Common myeloid progenitor, CD34-positive (primary cell): ENCODE measurements around the gene SNX24.

ENCODE experiments used
- CTCF ChIA-PET: fragments of 350-600 bp; sonication (Branson Sonifier 250); formaldehyde crosslinking; loops from one replicate; lab custom pipeline; 2021; ENCODE audit warnings: antibody characterized with exemption; lab: Charles Lee
- POLR2A ChIA-PET: fragments of 350-600 bp; sonication (Branson Sonifier 250); formaldehyde crosslinking; loops from one replicate; lab custom pipeline; 2021; ENCODE audit warnings: antibody characterized with exemption; lab: Charles Lee
- DNase-seq, 3 donors: peaks; one replicate each; pipeline versions ENCODE4 v3.0.0 to v3.0.0-alpha.2; 2013
- H3K27ac ChIP-seq, 2 experiments: 1 replicate in 1 of 2; 2 replicates in 1 of 2; pipeline ENCODE4 v1.7.0; 2013; ENCODE audit warnings: inconsistent platforms in 2 of 2, low read length in 2 of 2, mild to moderate bottlenecking in 2 of 2, low read depth in 1 of 2, moderate library complexity in 1 of 2; ENCODE audit not compliant: severe bottlenecking in 2 of 2, insufficient read depth in 1 of 2, poor library complexity in 1 of 2
- H3K27me3 ChIP-seq, 5 experiments: replicated peaks in 2 of 5; 1 replicate in 3 of 5; 2 replicates in 2 of 5; pipeline versions ENCODE4 v1.6.1 to v1.7.0; 2013; ENCODE audit warnings: low read length in 4 of 5, mild to moderate bottlenecking in 2 of 5, moderate library complexity in 2 of 5, inconsistent platforms in 1 of 5; ENCODE audit not compliant: insufficient read depth in 5 of 5, control insufficient read depth in 4 of 5
- H3K36me3 ChIP-seq, 4 experiments: 1 replicate in 2 of 4; 2 replicates in 2 of 4; pipeline versions ENCODE4 v1.6.1 to v1.7.0; 2013; ENCODE audit warnings: low read length in 3 of 4, control low read depth in 1 of 4, mild to moderate bottlenecking in 1 of 4; ENCODE audit not compliant: control insufficient read depth in 4 of 4, insufficient read depth in 4 of 4
- H3K4me1 ChIP-seq, 4 experiments: 1 replicate in 3 of 4; 2 replicates in 1 of 4; pipeline versions ENCODE4 v1.6.1 to v1.7.1; 2013; ENCODE audit warnings: low read length in 3 of 4, mild to moderate bottlenecking in 3 of 4, control low read depth in 1 of 4, inconsistent platforms in 1 of 4, moderate library complexity in 1 of 4; ENCODE audit not compliant: control insufficient read depth in 4 of 4, insufficient read depth in 4 of 4; ENCODE audit errors: control extremely low read depth in 1 of 4
- H3K4me3 ChIP-seq, 7 experiments: 1 replicate in 4 of 7; 2 replicates in 3 of 7; pipeline versions ENCODE4 v1.5.1 to v1.7.0; 2013; ENCODE audit warnings: mild to moderate bottlenecking in 7 of 7, low read length in 6 of 7, moderate library complexity in 6 of 7, inconsistent platforms in 2 of 7, low read depth in 2 of 7, control low read depth in 1 of 7; ENCODE audit not compliant: insufficient read depth in 4 of 7, control insufficient read depth in 1 of 7; ENCODE audit errors: extremely low read depth in 1 of 7
- H3K9me3 ChIP-seq, 5 experiments: 1 replicate in 4 of 5; 2 replicates in 1 of 5; pipeline versions ENCODE4 v1.6.1 to v1.7.1; 2013; ENCODE audit warnings: low read length in 4 of 5, mild to moderate bottlenecking in 2 of 5, inconsistent platforms in 1 of 5, low read depth in 1 of 5, moderate library complexity in 1 of 5; ENCODE audit not compliant: control insufficient read depth in 4 of 5, insufficient read depth in 2 of 5; ENCODE audit errors: control extremely low read depth in 1 of 5
- WGBS: methylation state at CpG from one replicate; pipeline ENCODE4 v1.1.5; 2013; ENCODE audit not compliant: insufficient coverage; 5-methylcytosine and 5-hydroxymethylcytosine counted together

SNX24 gene

DNA sequence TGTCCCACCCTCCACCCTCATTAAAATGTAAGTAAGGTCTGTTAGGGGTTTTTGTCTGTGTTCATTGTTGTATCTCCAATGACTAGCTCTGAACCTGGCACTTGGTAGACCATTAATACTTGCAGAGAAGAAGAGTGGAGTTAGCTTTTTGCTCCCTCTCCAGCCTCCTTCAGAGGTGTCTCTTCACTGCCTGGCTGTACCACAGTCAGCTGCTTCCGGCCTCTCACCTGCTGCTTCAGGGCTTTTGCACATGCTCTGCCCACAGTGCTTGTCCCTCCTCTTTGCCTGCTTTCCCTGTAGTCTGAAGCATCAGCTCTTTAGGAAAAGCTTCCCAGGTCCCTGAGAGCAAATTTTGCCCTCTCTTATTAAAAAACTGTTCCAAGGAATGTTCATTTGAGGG, 83.6 kb downstream of the SNX24 start:
- POLR2A ChIA-PET, result no interaction called here

DNA sequence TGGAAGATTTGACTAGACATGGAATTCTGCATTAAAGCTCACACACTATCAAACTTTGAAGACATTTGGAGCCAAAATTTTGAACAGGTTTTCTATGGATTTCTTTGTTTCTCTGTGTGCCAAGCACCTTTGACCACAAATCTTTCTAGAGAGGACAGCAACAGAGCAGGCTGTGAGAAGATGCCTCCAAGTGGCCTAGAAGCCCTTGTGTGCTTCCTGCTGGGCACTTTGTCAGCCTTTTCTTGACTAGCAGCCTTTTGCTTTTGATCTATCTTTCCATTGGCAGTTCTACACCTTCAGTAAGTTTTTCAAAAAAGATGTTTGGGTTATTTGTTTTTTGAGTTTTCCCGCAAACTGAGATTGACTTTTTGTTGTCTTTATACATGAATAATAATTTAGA, 84.6 kb downstream of the SNX24 start:
- WGBS, result no CpG with 5 or more reads among the region's 1 CpG

More for the DNA sequence above, 83.6 kb downstream of the SNX24 start:
- no peaks in the 10 kb centered on the region for H3K36me3 ChIP-seq
- CTCF ChIA-PET, result interaction anchor here (0.6 kb wide), 1 partner anchor 259 kb away, joined by 3 read pairs; no protein-coding TSS in a partner anchor
- 100% methylated on average over 1 of the region's 1 CpG for WGBS
- no peaks in the 10 kb centered on the region for H3K9me3 ChIP-seq
- no peak overlapping the region for H3K27ac ChIP-seq
- no peaks in the 10 kb centered on the region for H3K4me1 ChIP-seq
- no peak for DNase-seq
- H3K27me3 ChIP-seq, result no peaks in the 10 kb centered on the region
- no peak overlapping the region for H3K4me3 ChIP-seq

DNA sequence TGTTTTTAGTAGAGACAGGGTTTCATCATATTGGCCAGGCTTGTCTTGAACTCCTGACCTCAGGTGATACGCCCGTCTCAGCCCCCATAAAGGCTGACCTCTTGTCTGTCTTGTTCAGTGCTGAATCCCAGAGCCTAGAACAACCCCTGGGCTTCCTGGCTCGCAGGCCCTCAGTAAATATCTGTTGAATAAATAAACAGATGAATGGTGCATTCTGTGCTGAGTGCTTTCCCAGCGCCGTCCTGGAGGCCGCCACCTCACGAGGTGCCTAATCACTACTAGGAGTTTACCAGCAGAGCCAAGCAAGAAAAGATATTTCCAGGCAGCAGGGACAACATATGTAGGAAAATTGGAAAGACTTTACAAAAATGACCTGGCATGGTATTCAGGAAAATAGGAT, 88.5 kb downstream of the SNX24 start:
- DNase-seq, result no peak
- H3K9me3 ChIP-seq, result no peaks in the 10 kb centered on the region
- H3K27ac ChIP-seq, result no peak overlapping the region
- H3K27me3 ChIP-seq, result no peaks in the 10 kb centered on the region
- 100% methylated on average over 5 of the region's 7 CpGs for WGBS
- ChIA-PET CTCF (no interaction called here), POLR2A (no interaction called here)
- H3K4me1 ChIP-seq, result peaks cover 0 to 3% (median 0%) of the 10 kb centered on the region in 4 experiments
- no peaks in the 10 kb centered on the region for H3K36me3 ChIP-seq
- H3K4me3 ChIP-seq, result no peak overlapping the region

More for the DNA sequence above, 84.6 kb downstream of the SNX24 start:
- no peaks in the 10 kb centered on the region for H3K9me3 ChIP-seq
- H3K27ac ChIP-seq, result no peak overlapping the region
- no peaks in the 10 kb centered on the region for H3K4me1 ChIP-seq
- H3K36me3 ChIP-seq, result no peaks in the 10 kb centered on the region
- H3K4me3 ChIP-seq, result no peak overlapping the region
- POLR2A ChIA-PET, result no interaction called here
- DNase-seq, result no peak
- CTCF ChIA-PET, result no interaction called here
- H3K27me3 ChIP-seq, result no peaks in the 10 kb centered on the region

DNA sequence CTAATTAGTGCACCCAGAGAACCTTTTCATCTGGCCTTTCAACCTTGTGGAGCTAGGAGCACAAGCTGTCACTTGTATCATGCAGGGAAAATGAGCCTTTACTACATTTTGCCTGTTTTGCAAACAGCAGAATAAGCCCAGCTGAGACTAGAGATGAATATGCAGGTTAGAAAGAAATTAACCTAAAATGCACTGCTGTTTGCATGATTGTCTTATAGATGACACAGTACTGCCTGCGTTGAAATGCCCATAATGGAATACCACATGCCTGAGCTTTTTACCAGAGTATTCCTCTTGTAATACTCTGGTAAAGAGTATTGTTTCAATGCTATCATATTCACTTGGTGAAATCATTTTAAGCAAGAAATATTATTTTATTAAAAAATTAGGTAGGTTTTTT, 90.7 kb downstream of the SNX24 start:
- CTCF ChIA-PET, result no interaction called here
- POLR2A ChIA-PET, result no interaction called here
- peaks cover 0 to 3% (median 0%) of the 10 kb centered on the region in 4 experiments for H3K4me1 ChIP-seq
- no CpG with 5 or more reads among the region's 1 CpG for WGBS
- H3K27me3 ChIP-seq, result no peaks in the 10 kb centered on the region
- H3K27ac ChIP-seq, result no peak overlapping the region
- H3K4me3 ChIP-seq, result no peak overlapping the region
- no peaks in the 10 kb centered on the region for H3K36me3 ChIP-seq
- H3K9me3 ChIP-seq, result no peaks in the 10 kb centered on the region
- no peak for DNase-seq

DNA sequence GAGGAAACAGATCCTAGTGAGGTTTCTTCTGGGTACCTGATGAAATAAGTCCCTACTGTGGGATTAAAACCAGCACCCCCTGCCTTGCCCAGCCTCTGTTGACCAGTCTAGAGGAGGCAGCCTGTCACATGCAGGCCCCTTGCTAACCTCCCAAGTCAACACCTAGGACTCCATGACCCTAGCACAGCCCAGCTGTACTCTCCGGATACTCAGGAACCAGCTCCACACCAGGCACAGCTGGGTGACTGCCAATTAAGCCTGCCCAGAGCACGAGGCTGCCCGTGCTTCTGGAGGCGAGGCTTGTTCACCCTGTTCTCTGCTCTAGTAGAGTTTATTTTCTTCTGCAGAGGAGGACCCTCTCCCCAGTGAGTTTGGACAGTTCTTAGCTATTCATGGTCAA, 92.5 kb downstream of the SNX24 start:
- no peak for DNase-seq
- no peaks in the 10 kb centered on the region for H3K36me3 ChIP-seq
- POLR2A ChIA-PET, result no interaction called here
- no peaks in the 10 kb centered on the region for H3K9me3 ChIP-seq
- H3K4me1 ChIP-seq, result peaks cover 0 to 11% (median 1%) of the 10 kb centered on the region in 4 experiments
- WGBS, result 53% methylated on average over 4 of the region's 4 CpGs
- CTCF ChIA-PET, result no interaction called here
- H3K27me3 ChIP-seq, result no peaks in the 10 kb centered on the region
- H3K27ac ChIP-seq, result no peak overlapping the region
- no peak overlapping the region for H3K4me3 ChIP-seq

DNA sequence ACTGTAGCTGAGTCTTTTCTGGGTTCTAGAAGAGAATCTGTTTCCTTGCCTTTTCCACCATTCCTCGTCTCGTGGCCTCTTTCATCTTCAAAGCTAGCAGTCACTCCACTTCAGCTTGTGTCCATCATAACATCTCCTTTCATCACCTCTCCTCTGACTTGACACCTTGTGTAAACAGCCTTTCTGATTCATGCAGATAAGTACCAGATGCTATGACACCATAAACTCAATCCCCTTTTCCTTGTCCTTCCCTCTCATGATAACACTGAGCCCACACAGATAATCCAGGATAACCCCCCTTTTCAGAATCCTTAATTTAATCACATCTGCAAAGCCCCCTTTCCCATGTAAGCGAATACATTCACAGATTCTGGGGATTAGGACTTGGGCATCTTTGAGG, 95.5 kb downstream of the SNX24 start:
- Histone ChIP-seq H3K9me3 (no peaks in the 10 kb centered on the region), H3K36me3 (no peaks in the 10 kb centered on the region), H3K27me3 (peaks cover 0 to 1% (median 0%) of the 10 kb centered on the region in 5 experiments), H3K4me1 (peaks cover 0 to 16% (median 3%) of the 10 kb centered on the region in 4 experiments), H3K27ac (no peak overlapping the region), H3K4me3 (no peak overlapping the region)
- WGBS, result 97% methylated on average over 3 of the region's 3 CpGs
- CTCF ChIA-PET, result no interaction called here
- POLR2A ChIA-PET, result no interaction called here
- no peak for DNase-seq

DNA sequence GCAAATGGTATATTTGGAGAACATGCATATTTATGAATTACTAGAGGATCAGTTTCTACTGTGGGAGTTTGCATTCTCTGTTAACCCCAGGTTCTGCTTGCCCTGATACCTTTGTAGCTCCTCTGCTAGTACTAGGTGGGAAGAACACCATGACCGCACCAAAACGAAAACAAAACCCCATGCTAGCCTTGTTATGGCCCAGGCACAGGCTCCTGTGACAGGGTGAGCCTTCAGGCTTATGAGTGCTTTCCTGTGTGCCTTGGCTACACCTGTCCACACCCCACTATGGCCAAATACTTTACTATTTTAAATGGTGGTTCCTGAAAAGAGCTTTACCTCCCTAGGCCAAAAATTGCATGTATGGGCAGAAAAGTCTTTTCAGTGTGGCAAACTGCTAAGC, 96.3 kb downstream of the SNX24 start:
- POLR2A ChIA-PET, result interaction anchor here (0.6 kb wide), 1 partner anchor 1338 kb away, joined by 3 read pairs; no protein-coding TSS in a partner anchor
- H3K4me3 ChIP-seq, result no peak overlapping the region
- H3K36me3 ChIP-seq, result no peaks in the 10 kb centered on the region
- WGBS, result 100% methylated on average over 1 of the region's 2 CpGs
- CTCF ChIA-PET, result no interaction called here
- no peak for DNase-seq
- peaks cover 0 to 1% (median 0%) of the 10 kb centered on the region in 5 experiments for H3K27me3 ChIP-seq
- no peak overlapping the region for H3K27ac ChIP-seq
- H3K4me1 ChIP-seq, result peaks cover 0 to 16% (median 3%) of the 10 kb centered on the region in 4 experiments
- H3K9me3 ChIP-seq, result no peaks in the 10 kb centered on the region
